PC-9 (cell line): ENCODE measurements around the gene AZU1. TPM values are rescaled to one million over a fixed set of nuclear protein-coding genes. Genes with fewer than 3 reads are reported as not detected.

ENCODE experiments used
- BruUV-seq: library from RNA; stranded (reverse); fragments of 400-500 nt; replicated peaks from 2 replicates; lab custom pipeline; 2021; lab: Mats Ljungman, UMichigan
- CTCF ChIA-PET: fragments of 300-600 bp; sonication (Branson Sonifier 250); formaldehyde crosslinking; loops from one replicate; lab custom pipeline; 2022; ENCODE audit warnings: antibody characterized with exemption; lab: Charles Lee
- POLR2A ChIA-PET: fragments of 300-600 bp; sonication (Branson Sonifier 250); formaldehyde crosslinking; loops from one replicate; lab custom pipeline; 2022; ENCODE audit warnings: antibody characterized with exemption; ENCODE audit not compliant: unreplicated experiment; lab: Charles Lee
- DNase-seq, 2 experiments: peaks; one replicate each; pipeline versions ENCODE4 v3.0.0 to v3.0.0-alpha.2; 2015 to 2022; ENCODE audit warnings: mixed read lengths in 1 of 2
- H2AFZ ChIP-seq: fragments of 200-600 bp; sonication (generic); 2 replicates; pipeline ENCODE4 v1.8.1; 2017; ENCODE audit warnings: antibody characterized with exemption
- H3F3A ChIP-seq: fragments of 200-600 bp; sonication (generic); 2 replicates; pipeline ENCODE4 v1.8.1; 2017; ENCODE audit warnings: antibody characterized with exemption, mild to moderate bottlenecking, low read depth; ENCODE audit not compliant: insufficient read depth
- H3K27ac ChIP-seq: fragments of 200-600 bp; sonication (generic); 2 replicates; pipeline ENCODE4 v1.6.1; 2016; ENCODE audit warnings: mixed run types
- H3K27me3 ChIP-seq: fragments of 200-600 bp; sonication (generic); 2 replicates; pipeline ENCODE4 v1.6.1; 2016; ENCODE audit warnings: low read depth, mixed run types; ENCODE audit not compliant: insufficient read depth
- H3K36me3 ChIP-seq: fragments of 200-600 bp; sonication (generic); 2 replicates; pipeline ENCODE4 v1.6.1; 2016; ENCODE audit warnings: low read depth, mixed run types
- H3K4me1 ChIP-seq: fragments of 200-600 bp; sonication (generic); replicated peaks from 2 replicates; pipeline ENCODE4 v1.6.1; 2016; ENCODE audit warnings: mixed run types; ENCODE audit not compliant: insufficient read depth
- H3K4me2 ChIP-seq: fragments of 200-600 bp; sonication (generic); 2 replicates; pipeline ENCODE4 v1.6.1; 2017; ENCODE audit warnings: mixed run types
- H3K4me3 ChIP-seq: fragments of 200-600 bp; sonication (generic); 2 replicates; pipeline ENCODE4 v1.6.1; 2016; ENCODE audit warnings: mixed run types
- H3K79me2 ChIP-seq: fragments of 200-600 bp; sonication (generic); 2 replicates; pipeline ENCODE4 v1.6.1; 2017; ENCODE audit warnings: low read depth, mixed run types
- H3K9me2 ChIP-seq: fragments of 200-600 bp; sonication (generic); 2 replicates; pipeline ENCODE4 v1.8.1; 2017; ENCODE audit warnings: mild to moderate bottlenecking; ENCODE audit not compliant: insufficient read depth
- H3K9me3 ChIP-seq: fragments of 200-600 bp; sonication (generic); 2 replicates; pipeline ENCODE4 v1.8.1; 2016; ENCODE audit warnings: low read depth; ENCODE audit not compliant: insufficient read depth
- H4K20me1 ChIP-seq: fragments of 200-600 bp; sonication (generic); 2 replicates; pipeline ENCODE4 v1.8.1; 2017; ENCODE audit not compliant: insufficient read depth
- CTCF ChIP-seq: fragments of 200-600 bp; sonication (generic); conservative IDR thresholded peaks from 2 replicates; pipeline ENCODE4 v1.6.1; 2017; ENCODE audit warnings: mixed run types, antibody characterized with exemption, mild to moderate bottlenecking, moderate library complexity
- EZH2 ChIP-seq: fragments of 200-600 bp; sonication (generic); IDR thresholded peaks from 2 replicates; pipeline ENCODE4 v1.8.0; 2017; ENCODE audit warnings: antibody characterized with exemption, low read depth
- intact Hi-C: fragments of 100-400 bp; cut with micrococcal nuclease; formaldehyde crosslinking; loops from one replicate; pipeline ENCODE4 v1.10.0; 2022; ENCODE audit not compliant: unreplicated experiment
- total RNA-seq: library from RNA; stranded (reverse); gene quantifications from 2 replicates; pipeline ENCODE4 v1.2.3, GENCODE V29; 2021

Gene AZU1
- total RNA-seq, 1 experiment from 2014 or later, result not detected

GRCh38 chr19:829129-829758 is 1.6 kb downstream of the AZU1 start:
- intact Hi-C loops, result no loop called here
- Histone ChIP-seq H4K20me1 (no peaks in the 10 kb centered on the region), H3F3A (no peaks in the 10 kb centered on the region), H3K9me2 (no peaks in the 10 kb centered on the region), H3K9me3 (no peaks in the 10 kb centered on the region), H3K27ac (no peak overlapping the region), H3K4me2 (no peak overlapping the region), H3K36me3 (no peaks in the 10 kb centered on the region), H3K27me3 (peaks cover 15% of the 10 kb centered on the region; the same call in 1 of the 2 replicates), H3K79me2 (no peaks in the 10 kb centered on the region), H3K4me3 (no peak overlapping the region), H2AFZ (no peak overlapping the region), H3K4me1 (no peaks in the 10 kb centered on the region)
- ChIA-PET POLR2A (interaction anchor here (0.6 kb wide), 1 partner anchor 47 kb away, joined by 3 read pairs; no protein-coding TSS in a partner anchor), CTCF (no interaction called here)
- no peak for TF ChIP-seq CTCF
- DNase-seq, result no peak
- no TSS peak for BruUV-seq

GRCh38 chr19:831407-832369 is 4.1 kb downstream of the AZU1 start:
- H3K4me2 ChIP-seq, result no peak overlapping the region
- H3K79me2 ChIP-seq, result no peaks in the 10 kb centered on the region
- DNase-seq, result no peak
- H3K4me3 ChIP-seq, result no peak overlapping the region
- BruUV-seq, result no TSS peak
- no peak for TF ChIP-seq CTCF
- H3K27me3 ChIP-seq, result peaks cover 18% of the 10 kb centered on the region; the same call in 1 of the 2 replicates
- H3K4me1 ChIP-seq, result no peaks in the 10 kb centered on the region
- H3K36me3 ChIP-seq, result no peaks in the 10 kb centered on the region
- H3F3A ChIP-seq, result no peaks in the 10 kb centered on the region
- no peak overlapping the region for H3K27ac ChIP-seq
- CTCF ChIA-PET, result interaction anchor here (0.6 kb wide), 1 partner anchor 69 kb away, joined by 4 read pairs; no protein-coding TSS in a partner anchor
- no peaks in the 10 kb centered on the region for H4K20me1 ChIP-seq
- POLR2A ChIA-PET, result no interaction called here
- H3K9me2 ChIP-seq, result no peaks in the 10 kb centered on the region
- intact Hi-C loops, result no loop called here
- no peaks in the 10 kb centered on the region for H3K9me3 ChIP-seq
- H2AFZ ChIP-seq, result no peak overlapping the region

GRCh38 chr19:834216-834615 is 6.6 kb downstream of the AZU1 start:
- Histone ChIP-seq H3K4me2 (no peak overlapping the region), H3K4me3 (no peak overlapping the region), H3K9me2 (no peaks in the 10 kb centered on the region), H3K4me1 (no peaks in the 10 kb centered on the region), H3K9me3 (no peaks in the 10 kb centered on the region), H3F3A (no peaks in the 10 kb centered on the region), H3K79me2 (no peaks in the 10 kb centered on the region), H3K36me3 (no peaks in the 10 kb centered on the region), H4K20me1 (no peaks in the 10 kb centered on the region), H3K27ac (no peak overlapping the region), H2AFZ (no peak overlapping the region), H3K27me3 (peaks cover 24% of the 10 kb centered on the region)
- POLR2A ChIA-PET, result no interaction called here
- DNase-seq, result no peak
- CTCF ChIA-PET, result interaction anchor here (0.5 kb wide), 1 partner anchor 10 kb away, joined by 14 read pairs; no protein-coding TSS in a partner anchor
- intact Hi-C loops, result no loop called here
- no peak for TF ChIP-seq EZH2
- TF ChIP-seq CTCF, result no peak
- no TSS peak for BruUV-seq
